ENCODE measurements around the gene MIGA1.

- TF ChIP-seq HCFC1 (IDR thresholded peaks at IDR 0.05; ENCODE audit: low read depth, low read length) (no peak), SP1 (IDR thresholded peaks at IDR 0.05) (no peak), SP1 (CRISPR knock-in tag; IDR thresholded peaks at IDR 0.05) (no peak), SP2 (CRISPR knock-in tag; IDR thresholded peaks at IDR 0.05) (no peak), THAP9 (CRISPR knock-in tag; IDR thresholded peaks at IDR 0.05; ENCODE audit: borderline replicate concordance) (no peak), REST (IDR thresholded peaks at IDR 0.05; ENCODE audit: borderline replicate concordance in 1 of 2, low read depth in 1 of 2, low read length in 2 of 2) (no peak), EP300 (IDR thresholded peaks at IDR 0.05; ENCODE audit: low read depth in 2 of 2, low read length in 2 of 2) (no peak), EP300 (CRISPR knock-in tag; IDR thresholded peaks at IDR 0.05; ENCODE audit: borderline replicate concordance) (no peak), LBX2 (CRISPR knock-in tag; IDR thresholded peaks at IDR 0.05; ENCODE audit: borderline replicate concordance) (no peak), ATF2 (CRISPR knock-in tag; IDR thresholded peaks at IDR 0.05) (no peak), CTCF (CRISPR knock-in tag; IDR thresholded peaks at IDR 0.05) (no peak), GTF2F1 (IDR thresholded peaks at IDR 0.05; ENCODE audit: low read length) (no peak), TAF1 (CRISPR knock-in tag; IDR thresholded peaks at IDR 0.05) (no peak), ZSCAN5A (CRISPR knock-in tag; IDR thresholded peaks at IDR 0.05; ENCODE audit: borderline replicate concordance) (no peak)
Measured at GRCh38 chr1:77873461-77873860, 94.0 kb downstream of the MIGA1 start.

Measured in HepG2 (cell line).